T follicular helper cell (primary cell): ENCODE measurements around the gene GSTCD.
"Not testable (repeated sequence)": the region's sequence is repeated elsewhere in the genome, so short reads cannot be mapped to it uniquely, and the experiment has no call there.

Source experiments
- DNase-seq: peaks from one replicate; pipeline ENCODE4 v3.0.0-alpha.2; 2020; ENCODE audit warnings: low read depth

GSTCD gene

GRCh38 chr4:105805501-105806120 is 97.0 kb downstream of the GSTCD start:
- DNase-seq = no peak

GRCh38 chr4:105807496-105807895 is 98.9 kb downstream of the GSTCD start:
- DNase-seq = no peak

GRCh38 chr4:105808030-105808749 is 99.6 kb downstream of the GSTCD start:
- DNase-seq = no peak

GRCh38 chr4:105808750-105809041 is 100.1 kb downstream of the GSTCD start:
- DNase-seq = no peak

GRCh38 chr4:105815701-105816100 is 107.1 kb downstream of the GSTCD start:
- DNase-seq = no peak

GRCh38 chr4:105822061-105822460 is 113.5 kb downstream of the GSTCD start:
- no peak for DNase-seq

- DNase-seq = no peak
Observed at GRCh38 chr4:105828074-105828473, 119.5 kb downstream of the GSTCD start.

GRCh38 chr4:105831189-105831588 is 122.6 kb downstream of the GSTCD start:
- no peak for DNase-seq

GRCh38 chr4:105835177-105835576 is 126.6 kb downstream of the GSTCD start:
- DNase-seq = no peak

- DNase-seq = no peak
Observed at GRCh38 chr4:105836537-105836936, 128.0 kb downstream of the GSTCD start.

- DNase-seq = no peak
Observed at GRCh38 chr4:105837037-105837436, 128.5 kb downstream of the GSTCD start.

- DNase-seq = no peak
Observed at GRCh38 chr4:105838082-105838481, 129.5 kb downstream of the GSTCD start.

- no peak for DNase-seq
Observed at GRCh38 chr4:105840426-105841174, 132.0 kb downstream of the GSTCD start.

GRCh38 chr4:105843941-105844340 is 135.4 kb downstream of the GSTCD start:
- no peak for DNase-seq

- DNase-seq = no peak
Observed at GRCh38 chr4:105845559-105845958, 137.0 kb downstream of the GSTCD start.

- not testable (repeated sequence) for DNase-seq
Observed at GRCh38 chr4:105848359-105848758, 139.8 kb downstream of the GSTCD start.

GRCh38 chr4:105851196-105851595 is 142.6 kb downstream of the GSTCD start:
- no peak for DNase-seq

- DNase-seq = not testable (repeated sequence)
Observed at GRCh38 chr4:105852230-105852629, 143.6 kb downstream of the GSTCD start.

GRCh38 chr4:105858466-105859040 is 150.0 kb downstream of the GSTCD start:
- DNase-seq = no peak

GRCh38 chr4:105859233-105859632 is 150.6 kb downstream of the GSTCD start:
- no peak for DNase-seq

- no peak for DNase-seq
Observed at GRCh38 chr4:105870963-105871362, 162.4 kb downstream of the GSTCD start.

GRCh38 chr4:105871997-105872396 is 163.4 kb downstream of the GSTCD start:
- DNase-seq = no peak

GRCh38 chr4:105875233-105875632 is 166.6 kb downstream of the GSTCD start:
- no peak for DNase-seq
